CD14-positive monocyte (primary cell): ENCODE data around the gene LYPD6. TPM values are rescaled to one million over a fixed set of nuclear protein-coding genes. Genes with fewer than 3 reads are reported as not detected.

ENCODE experiments used
- DNase-seq, 3 donors: peaks; one replicate each; pipeline ENCODE4 v3.0.0-alpha.2; 2011 to 2022
- H2AFZ ChIP-seq: 2 replicates; pipeline ENCODE4 v1.6.0; 2012; ENCODE audit warnings: mild to moderate bottlenecking, low read depth, low read length, inconsistent platforms; ENCODE audit not compliant: insufficient read depth, poor library complexity, severe bottlenecking
- H3K27ac ChIP-seq, 2 donors: 1 replicate in 1 of 2; 2 replicates in 1 of 2; pipeline ENCODE4 v1.5.1; 2012 to 2013; ENCODE audit warnings: low read length in 2 of 2, control low read depth in 1 of 2, inconsistent platforms in 1 of 2, low read depth in 1 of 2, mild to moderate bottlenecking in 1 of 2
- H3K27me3 ChIP-seq, 2 donors: one replicate each; pipeline versions ENCODE4 v1.6.0 to v1.6.1; 2011 to 2013; ENCODE audit warnings: low read length in 2 of 2; ENCODE audit not compliant: control insufficient read depth in 2 of 2, insufficient read depth in 2 of 2
- H3K36me3 ChIP-seq, 2 donors: replicated peaks in 1 of 2; 1 replicate in 1 of 2; 2 replicates in 1 of 2; pipeline versions ENCODE4 v1.5.1 to v1.6.1; 2012 to 2013; ENCODE audit warnings: low read length in 2 of 2, control low read depth in 1 of 2, inconsistent platforms in 1 of 2, mild to moderate bottlenecking in 1 of 2; ENCODE audit not compliant: insufficient read depth in 2 of 2, control insufficient read depth in 1 of 2
- H3K4me1 ChIP-seq, 2 donors: 1 replicate in 1 of 2; 2 replicates in 1 of 2; pipeline versions ENCODE4 v1.5.1 to v1.6.1; 2012 to 2013; ENCODE audit warnings: low read length in 2 of 2, control low read depth in 1 of 2, inconsistent platforms in 1 of 2, mild to moderate bottlenecking in 1 of 2, moderate library complexity in 1 of 2; ENCODE audit not compliant: insufficient read depth in 2 of 2, control insufficient read depth in 1 of 2
- H3K4me2 ChIP-seq: replicated peaks from 2 replicates; pipeline ENCODE3; 2012; ENCODE audit warnings: low read length, moderate library complexity, mild to moderate bottlenecking; ENCODE audit not compliant: poor library complexity, severe bottlenecking; ENCODE audit errors: extremely low read depth
- H3K4me3 ChIP-seq, 3 experiments: fragments of 200-600 bp in 1 of 3; sonication (generic) in 1 of 3; replicated peaks in 1 of 3; 1 replicate in 2 of 3; 2 replicates in 1 of 3; pipeline ENCODE4 v1.5.1; 2011 to 2013; ENCODE audit warnings: low read length in 3 of 3, mild to moderate bottlenecking in 3 of 3, control low read depth in 2 of 3, low read depth in 2 of 3, inconsistent platforms in 1 of 3, moderate library complexity in 1 of 3
- H3K79me2 ChIP-seq: 2 replicates; pipeline ENCODE4 v1.6.0; 2012; ENCODE audit warnings: mild to moderate bottlenecking, control low read depth, inconsistent platforms, low read length, moderate library complexity; ENCODE audit not compliant: insufficient read depth
- H3K9ac ChIP-seq: 2 replicates; pipeline ENCODE4 v1.6.0; 2017; ENCODE audit warnings: low read length, mild to moderate bottlenecking; ENCODE audit not compliant: insufficient read depth, poor library complexity, severe bottlenecking
- H3K9me3 ChIP-seq, 2 donors: replicated peaks in 1 of 2; 1 replicate in 1 of 2; 2 replicates in 1 of 2; pipeline versions ENCODE4 v1.5.1 to v1.6.1; 2012 to 2013; ENCODE audit warnings: low read length in 2 of 2, control low read depth in 1 of 2; ENCODE audit not compliant: control insufficient read depth in 1 of 2, insufficient read depth in 1 of 2
- H4K20me1 ChIP-seq: 2 replicates; pipeline ENCODE4 v1.6.0; 2012; ENCODE audit warnings: mild to moderate bottlenecking, low read length, control low read depth, moderate library complexity; ENCODE audit not compliant: insufficient read depth
- H3K27ac Mint-ChIP-seq, 7 donors: one replicate each; pipeline ENCODE4 v1.8.0; 2020; ENCODE audit warnings: mild to moderate bottlenecking in 7 of 7, mixed read lengths in 7 of 7, moderate library complexity in 6 of 7, inconsistent platforms in 2 of 7
- H3K27me3 Mint-ChIP-seq, 3 donors: one replicate each; pipeline ENCODE4 v1.8.0; 2021 to 2022; ENCODE audit warnings: low read depth in 3 of 3, mild to moderate bottlenecking in 3 of 3, mixed read lengths in 3 of 3, moderate library complexity in 3 of 3, inconsistent platforms in 1 of 3
- H3K36me3 Mint-ChIP-seq, 2 donors: one replicate each; pipeline ENCODE4 v1.8.0; 2020; ENCODE audit warnings: mixed read lengths in 2 of 2, inconsistent platforms in 1 of 2, mild to moderate bottlenecking in 1 of 2
- H3K4me1 Mint-ChIP-seq: one replicate; pipeline ENCODE4 v1.8.0; 2020; ENCODE audit warnings: mild to moderate bottlenecking, mixed read lengths
- H3K4me3 Mint-ChIP-seq, 2 donors: one replicate each; pipeline ENCODE4 v1.8.0; 2020; ENCODE audit warnings: mild to moderate bottlenecking in 2 of 2, mixed read lengths in 2 of 2, moderate library complexity in 1 of 2
- H3K9me3 Mint-ChIP-seq, 7 donors: one replicate each; pipeline ENCODE4 v1.8.0; 2020 to 2022; ENCODE audit warnings: mixed read lengths in 7 of 7, mild to moderate bottlenecking in 6 of 7, moderate library complexity in 6 of 7, inconsistent platforms in 2 of 7
- WGBS: methylation state at CpG from one replicate; pipeline ENCODE4 v1.1.5; 2013; ENCODE audit warnings: missing lambda C conversion rate; ENCODE audit not compliant: insufficient coverage; 5-methylcytosine and 5-hydroxymethylcytosine counted together
- intact Hi-C, 2 donors: fragments of 100-400 bp; cut with micrococcal nuclease; formaldehyde crosslinking; loops; one replicate each; pipeline versions ENCODE4 v1.15.0 to v1.15.1; 2023
- polyA plus RNA-seq, 3 donors: library from polyadenylated mRNA; depleted of rRNA in 1 of 3; unstranded in 2 of 3; stranded (reverse) in 1 of 3; fragments of 300-500 nt in 2 of 3; fragments of >200 nt in 1 of 3; fragmentation: Illumina TruSeq in 2 of 3; gene quantifications; 1 replicate in 2 of 3; 2 replicates in 1 of 3; pipeline ENCODE4 v1.2.3, GENCODE V29; 2012 to 2021
- TF ChIP-seq, protein P1 (sequence below): fragments of 200-600 bp; IDR thresholded peaks from one replicate; pipeline ENCODE4 v1.8.0; 2022; ENCODE audit warnings: antibody characterized with exemption, mild to moderate bottlenecking

The LYPD6 gene
- polyA plus RNA-seq, 3 donors, result not detected

DNA sequence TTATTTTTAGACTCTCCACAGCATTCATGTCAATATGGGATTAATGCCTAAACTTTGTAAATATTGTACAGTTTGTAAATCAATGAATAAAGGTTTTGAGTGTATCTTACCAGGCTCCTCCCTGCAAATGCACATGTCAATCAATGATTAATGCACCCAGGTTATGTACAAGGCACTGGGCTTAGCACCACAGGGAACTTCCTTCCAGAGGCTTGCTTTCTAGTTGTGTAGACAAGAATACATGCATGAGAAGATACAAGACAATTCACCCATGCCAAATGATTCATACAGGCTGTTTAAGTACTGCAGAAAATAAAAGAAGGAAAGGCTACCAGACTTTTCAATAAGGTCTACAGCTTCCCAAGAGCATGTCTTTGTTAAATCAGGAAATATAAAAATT, 143.1 kb downstream of the LYPD6 start:
- Mint-ChIP-seq H3K27me3 (peaks cover 0 to 1% (median 0%) of the 10 kb centered on the region in 3 donors), H3K4me3 (no peak overlapping the region), H3K36me3 (no peaks in the 10 kb centered on the region), H3K9me3 (peaks cover 0 to 6% (median 1%) of the 10 kb centered on the region in 7 donors), H3K27ac (no peak overlapping the region), H3K4me1 (no peaks in the 10 kb centered on the region)
- Histone ChIP-seq H3K27me3 (no peaks in the 10 kb centered on the region), H3K9ac (no peak overlapping the region), H3K4me3 (no peak overlapping the region), H3K4me1 (no peaks in the 10 kb centered on the region), H3K79me2 (no peaks in the 10 kb centered on the region), H3K9me3 (no peaks in the 10 kb centered on the region), H4K20me1 (no peaks in the 10 kb centered on the region), H3K4me2 (no peak overlapping the region), H3K36me3 (no peaks in the 10 kb centered on the region), H3K27ac (no peak overlapping the region), H2AFZ (no peak overlapping the region)
- TF ChIP-seq, protein P1, sequence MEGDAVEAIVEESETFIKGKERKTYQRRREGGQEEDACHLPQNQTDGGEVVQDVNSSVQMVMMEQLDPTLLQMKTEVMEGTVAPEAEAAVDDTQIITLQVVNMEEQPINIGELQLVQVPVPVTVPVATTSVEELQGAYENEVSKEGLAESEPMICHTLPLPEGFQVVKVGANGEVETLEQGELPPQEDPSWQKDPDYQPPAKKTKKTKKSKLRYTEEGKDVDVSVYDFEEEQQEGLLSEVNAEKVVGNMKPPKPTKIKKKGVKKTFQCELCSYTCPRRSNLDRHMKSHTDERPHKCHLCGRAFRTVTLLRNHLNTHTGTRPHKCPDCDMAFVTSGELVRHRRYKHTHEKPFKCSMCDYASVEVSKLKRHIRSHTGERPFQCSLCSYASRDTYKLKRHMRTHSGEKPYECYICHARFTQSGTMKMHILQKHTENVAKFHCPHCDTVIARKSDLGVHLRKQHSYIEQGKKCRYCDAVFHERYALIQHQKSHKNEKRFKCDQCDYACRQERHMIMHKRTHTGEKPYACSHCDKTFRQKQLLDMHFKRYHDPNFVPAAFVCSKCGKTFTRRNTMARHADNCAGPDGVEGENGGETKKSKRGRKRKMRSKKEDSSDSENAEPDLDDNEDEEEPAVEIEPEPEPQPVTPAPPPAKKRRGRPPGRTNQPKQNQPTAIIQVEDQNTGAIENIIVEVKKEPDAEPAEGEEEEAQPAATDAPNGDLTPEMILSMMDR, result no peak
- DNase-seq, result no peak
- intact Hi-C loops, result no loop called here

DNA sequence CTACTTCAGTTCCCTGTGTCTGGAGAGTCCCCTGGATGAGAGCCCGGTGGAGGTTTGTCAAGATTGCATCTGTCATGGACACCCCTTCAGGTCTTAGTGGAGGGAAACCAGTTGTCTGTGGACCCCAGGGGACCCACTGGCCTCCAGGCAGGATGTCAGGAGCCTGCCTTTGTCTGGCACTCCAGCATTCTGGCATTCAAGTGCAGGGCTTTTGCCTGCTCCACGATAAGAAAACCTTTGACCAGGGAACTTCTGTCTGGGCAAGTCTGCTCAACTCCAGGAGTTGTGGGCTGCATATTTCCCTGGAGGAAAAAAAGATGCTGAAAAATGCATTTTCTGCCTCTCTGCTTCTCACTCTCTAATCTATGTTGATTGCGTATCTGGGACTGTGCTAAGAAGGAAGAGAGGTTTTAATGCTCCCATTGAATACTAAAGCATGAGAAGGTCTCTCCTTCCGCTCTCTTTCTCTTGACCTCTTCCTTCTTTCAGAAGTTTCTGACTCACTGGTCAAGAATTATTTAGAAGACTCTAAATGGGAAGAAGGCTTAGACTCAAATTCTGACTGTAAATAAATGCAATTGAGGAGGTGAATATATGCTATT, 152.7 kb downstream of the LYPD6 start:
- H2AFZ ChIP-seq, result no peak overlapping the region
- no peak overlapping the region for H3K27ac ChIP-seq
- no peak overlapping the region for H3K4me2 ChIP-seq
- peaks cover 0 to 6% (median 2%) of the 10 kb centered on the region in 7 donors for H3K9me3 Mint-ChIP-seq
- H3K4me1 ChIP-seq, result no peaks in the 10 kb centered on the region
- no peaks in the 10 kb centered on the region for H3K36me3 Mint-ChIP-seq
- H3K36me3 ChIP-seq, result no peaks in the 10 kb centered on the region
- H3K27me3 Mint-ChIP-seq, result peaks cover 0 to 8% (median 0%) of the 10 kb centered on the region in 3 donors
- WGBS, result 83% methylated on average over 2 of the region's 4 CpGs
- H3K79me2 ChIP-seq, result no peaks in the 10 kb centered on the region
- no peaks in the 10 kb centered on the region for H3K27me3 ChIP-seq
- TF ChIP-seq, protein P1, result no peak
- no peak overlapping the region for H3K4me3 ChIP-seq
- intact Hi-C loops, result no loop called here
- H3K27ac Mint-ChIP-seq, result no peak overlapping the region
- no peak for DNase-seq
- no peak overlapping the region for H3K9ac ChIP-seq
- no peak overlapping the region for H3K4me3 Mint-ChIP-seq
- no peaks in the 10 kb centered on the region for H3K4me1 Mint-ChIP-seq
- H4K20me1 ChIP-seq, result no peaks in the 10 kb centered on the region
- H3K9me3 ChIP-seq, result no peaks in the 10 kb centered on the region
